ENCODE results near the gene MICU2.
"Not testable (repeated sequence)": the region's sequence is repeated elsewhere in the genome, so short reads cannot be mapped to it uniquely, and the experiment has no call there.

MICU2 gene

GRCh38 chr13:21594715-21595545 lies 9.0 kb downstream of the MICU2 start:
- DNase-seq: no peak

- not testable (repeated sequence) for DNase-seq
These were observed 13.1 kb downstream of the MICU2 start for GRCh38 chr13:21590665-21591456.

- no peak for DNase-seq
These were observed 13.7 kb downstream of the MICU2 start for GRCh38 chr13:21590231-21590630.

- DNase-seq: not testable (repeated sequence)
These were observed 14.5 kb downstream of the MICU2 start for GRCh38 chr13:21589510-21589909.

DNA sequence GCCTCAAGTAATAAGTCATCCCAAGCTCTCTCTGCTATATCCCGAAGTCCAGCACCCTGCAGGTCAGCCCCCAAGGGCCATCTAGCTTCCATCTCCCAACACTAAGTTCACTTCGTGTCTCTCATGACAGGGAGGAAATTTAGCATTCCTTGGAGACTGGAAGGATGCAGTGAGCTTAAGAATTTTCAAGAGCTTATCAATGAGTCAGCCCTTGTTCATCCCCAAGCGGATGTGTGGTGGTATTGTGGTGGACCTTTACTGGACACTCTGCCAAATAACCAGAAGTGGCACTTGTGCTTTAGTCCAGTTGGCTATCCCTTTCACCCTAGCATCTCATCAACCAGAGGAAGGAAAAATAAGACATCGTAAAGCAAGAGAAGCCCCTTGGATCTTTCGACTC lies 15.6 kb downstream of the MICU2 start:
- DNase-seq: not testable (repeated sequence)

GRCh38 chr13:21584973-21585592 lies 18.9 kb downstream of the MICU2 start:
- DNase-seq: no peak

GRCh38 chr13:21583478-21583877 lies 20.5 kb downstream of the MICU2 start:
- DNase-seq: no peak

DNA sequence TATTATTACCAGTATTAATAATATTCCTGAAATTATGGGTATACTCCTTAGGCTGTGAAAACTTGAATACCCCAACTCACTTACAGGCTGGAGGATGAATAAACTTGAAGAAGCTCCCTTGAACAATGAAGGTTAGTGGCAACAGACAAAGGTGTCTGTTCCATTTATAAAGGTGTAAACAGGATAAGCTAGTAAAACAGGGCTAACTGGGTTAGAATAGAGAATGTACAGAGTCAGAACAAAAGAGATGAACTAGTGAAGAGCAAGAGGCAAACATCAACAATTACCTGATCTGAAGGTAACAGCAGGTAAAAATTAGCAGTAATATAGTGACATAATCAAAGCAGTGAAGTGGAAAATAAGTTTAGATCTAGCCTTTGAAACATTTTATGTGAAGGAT lies 23.2 kb downstream of the MICU2 start:
- no peak for DNase-seq

DNA sequence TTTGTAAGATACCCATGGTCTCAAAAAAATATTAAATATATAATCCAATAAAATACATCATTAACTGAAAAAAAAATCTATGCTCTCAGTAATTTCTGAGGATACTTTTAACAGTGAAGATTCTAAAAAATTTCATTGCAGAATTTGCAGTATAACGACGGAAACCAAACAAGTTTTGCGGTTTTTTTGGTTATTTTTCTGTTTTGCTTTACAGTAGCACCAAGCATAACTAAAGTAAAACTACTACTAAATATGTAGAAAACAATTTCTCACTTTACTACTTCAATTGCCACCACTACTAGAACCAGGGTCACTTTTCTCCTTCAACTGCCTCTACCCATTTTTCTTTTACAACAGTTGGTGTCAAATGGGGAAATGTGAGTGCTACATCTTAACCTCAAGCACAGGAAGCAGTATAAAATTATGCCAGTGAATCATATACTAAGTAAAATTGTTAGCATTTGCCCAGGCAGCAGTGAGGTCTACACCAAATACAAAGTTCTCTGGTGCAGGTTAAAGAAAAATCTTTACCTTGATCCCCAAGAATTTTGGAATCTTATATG lies 24.1 kb downstream of the MICU2 start:
- no peak for DNase-seq

DNA sequence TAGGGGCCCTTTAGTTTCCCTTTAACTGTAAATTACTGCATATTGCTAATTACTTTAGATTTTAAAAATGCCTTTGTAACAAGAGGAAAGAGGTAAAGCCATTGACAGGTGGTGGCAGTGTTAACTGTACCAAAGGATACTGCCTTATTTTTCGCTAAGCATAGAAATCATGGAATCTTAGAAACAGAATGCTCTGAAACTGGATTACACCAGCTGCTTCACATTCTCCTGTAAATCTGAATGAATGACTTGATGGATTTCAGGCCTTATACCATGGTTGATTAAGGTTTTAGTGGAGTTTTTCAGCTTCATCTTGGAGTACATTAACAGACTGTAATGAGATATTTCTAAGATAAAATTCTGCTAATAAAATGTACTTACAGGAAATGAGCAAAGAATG lies 25.2 kb downstream of the MICU2 start:
- DNase-seq: no peak

DNA sequence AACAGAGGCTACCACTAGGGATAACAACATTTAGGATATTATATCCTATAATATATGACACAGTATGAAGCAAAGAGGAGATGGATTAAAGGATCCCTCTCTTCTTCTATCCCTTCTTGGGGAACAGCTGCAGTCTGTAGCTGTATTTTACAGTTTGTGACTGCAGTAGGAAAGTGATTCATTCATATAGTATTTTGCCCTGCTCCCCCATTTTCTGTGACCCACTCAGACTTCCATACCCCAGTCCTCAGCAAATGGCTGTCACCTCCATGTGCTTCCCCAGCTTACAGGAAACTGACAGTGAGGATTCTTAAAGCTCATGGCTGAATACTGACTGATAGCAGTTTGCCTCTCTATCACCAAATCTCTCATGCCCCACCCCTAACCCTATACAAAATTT lies 27.5 kb downstream of the MICU2 start:
- DNase-seq: no peak

- DNase-seq: no peak
These were observed 29.9 kb downstream of the MICU2 start for GRCh38 chr13:21573920-21574712.

- no peak for DNase-seq
These were observed 34.3 kb downstream of the MICU2 start for GRCh38 chr13:21569686-21570085.

DNA sequence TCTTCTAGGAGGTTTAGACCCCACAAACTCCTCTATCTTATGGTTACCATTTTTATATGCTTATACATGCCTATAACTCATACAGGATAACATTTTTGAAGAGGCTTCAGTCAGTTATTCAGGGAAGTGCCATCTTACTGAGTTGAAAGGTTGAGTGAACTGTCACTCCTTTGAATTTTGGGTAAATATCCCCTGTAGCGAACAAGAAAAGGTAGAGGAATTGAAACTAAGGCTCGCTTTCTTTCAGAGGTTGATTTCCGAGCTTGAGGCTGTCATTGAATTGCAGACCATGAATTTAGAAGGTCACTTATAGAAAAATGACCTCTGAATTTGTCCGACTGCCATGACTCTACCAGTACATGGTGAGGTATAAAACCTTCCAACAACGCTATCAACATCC lies 35.1 kb downstream of the MICU2 start:
- DNase-seq: no peak

- no peak for DNase-seq
These were observed 36.3 kb downstream of the MICU2 start for GRCh38 chr13:21567714-21568113.

DNA sequence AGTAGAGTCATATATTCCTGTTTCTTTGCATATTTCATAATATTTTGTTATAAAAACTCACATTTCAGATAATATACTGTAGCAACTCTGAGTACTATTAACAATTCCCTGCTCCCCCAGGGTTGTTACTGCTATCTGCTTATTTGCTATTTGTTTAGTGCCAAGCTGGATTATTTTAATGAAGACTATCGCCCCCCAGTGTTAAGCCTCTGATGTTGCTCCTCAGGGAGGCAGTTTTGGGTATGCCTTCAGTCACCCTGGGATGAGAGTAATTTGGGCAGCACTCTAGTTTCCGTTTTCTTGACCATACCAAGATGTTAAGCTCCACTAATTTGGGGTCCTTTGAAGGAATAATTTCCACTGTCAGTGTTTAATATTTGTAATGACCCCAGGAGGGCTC lies 46.0 kb downstream of the MICU2 start:
- no peak for DNase-seq

DNA sequence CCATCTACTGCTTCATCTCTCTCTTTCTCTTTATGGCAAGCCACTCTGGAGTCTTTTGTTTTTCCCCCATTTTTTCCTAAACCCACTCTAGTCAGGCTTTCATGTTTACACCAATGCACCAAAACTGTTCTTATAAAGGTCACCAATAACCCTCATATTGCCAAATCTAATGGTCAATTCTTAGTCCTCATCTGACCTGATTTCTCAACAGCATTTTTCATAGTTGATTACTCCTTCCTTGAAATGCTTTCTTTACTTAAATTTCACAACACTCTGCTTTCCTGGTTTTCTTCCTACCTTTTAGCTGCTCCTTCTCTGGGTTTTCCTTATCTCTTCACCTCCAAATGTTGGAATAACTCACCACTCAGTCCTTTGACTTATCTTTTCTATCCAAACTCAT lies 47.9 kb downstream of the MICU2 start:
- no peak for DNase-seq

DNA sequence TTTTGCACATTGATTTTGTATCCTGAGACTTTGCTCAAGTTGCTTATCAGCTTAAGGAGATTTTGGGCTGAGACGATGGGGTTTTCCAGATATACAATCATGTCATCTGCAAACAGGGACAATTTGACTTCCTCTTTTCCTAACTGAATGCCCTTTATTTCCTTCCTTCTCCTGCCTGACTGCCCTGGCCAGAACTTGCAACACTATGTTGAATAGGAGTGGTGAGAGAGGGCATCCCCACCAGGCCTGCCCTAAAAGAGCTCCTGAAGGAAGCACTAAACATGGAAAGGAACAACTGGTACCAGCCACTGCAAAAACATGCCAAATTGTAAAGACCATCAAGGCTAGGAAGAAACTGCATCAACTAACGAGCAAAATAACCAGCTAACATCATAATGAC lies 50.7 kb downstream of the MICU2 start:
- DNase-seq: not testable (repeated sequence)

DNA sequence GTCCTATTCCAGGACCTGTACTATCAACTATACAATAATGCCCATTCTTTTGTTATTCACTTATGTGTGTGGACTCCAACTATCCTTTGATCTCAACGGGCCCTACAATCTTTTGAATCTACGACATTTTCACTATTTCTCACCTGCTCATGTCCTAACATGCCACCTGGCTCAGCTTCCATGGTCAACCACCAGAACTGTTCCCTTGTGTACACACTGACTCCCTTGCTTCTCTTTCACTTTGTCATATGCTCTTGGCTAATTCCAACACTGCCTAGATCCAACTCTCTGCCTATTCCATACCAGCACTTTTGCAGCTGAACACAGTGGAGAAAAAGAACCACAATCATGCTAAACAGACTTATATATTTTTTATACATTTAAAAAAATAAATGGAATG lies 53.1 kb downstream of the MICU2 start:
- DNase-seq: no peak

DNA sequence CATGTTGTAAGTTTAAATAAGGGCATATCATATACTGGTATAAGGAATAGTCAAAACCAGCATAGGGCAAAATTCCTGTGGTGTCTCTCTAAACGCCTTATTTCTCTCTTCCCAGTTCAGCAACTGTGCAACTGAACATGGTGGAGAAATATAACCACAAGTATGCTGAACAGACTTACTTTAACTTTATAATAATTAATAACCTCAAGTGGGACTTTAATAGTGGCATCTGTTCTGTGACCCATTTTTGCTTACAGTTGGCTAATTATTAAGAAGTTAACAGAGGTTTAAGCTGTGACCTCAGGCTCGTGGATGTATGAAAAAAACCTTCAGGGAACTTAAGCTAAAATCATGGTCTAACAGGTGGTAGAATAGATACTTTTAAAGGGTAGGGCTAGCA lies 54.3 kb downstream of the MICU2 start:
- no peak for DNase-seq

DNA sequence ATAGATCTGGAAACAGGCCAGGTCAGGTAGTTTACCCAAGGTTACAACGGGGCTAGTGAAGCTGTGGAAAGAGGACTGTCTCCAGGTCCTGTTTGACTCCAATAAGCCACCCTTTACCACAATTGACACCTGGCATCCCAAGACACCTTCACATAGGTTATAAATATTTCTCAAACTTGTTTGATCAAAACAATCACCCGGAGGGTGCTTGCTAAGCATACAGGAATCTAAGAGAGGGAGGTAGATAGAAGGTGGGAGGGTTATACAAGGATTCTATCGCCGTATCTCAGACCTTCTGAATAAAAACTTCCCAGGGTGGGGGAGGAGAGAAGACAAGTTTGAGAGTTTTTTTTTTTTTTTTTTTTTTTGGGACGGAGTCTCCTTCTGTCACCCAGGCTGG lies 55.4 kb downstream of the MICU2 start:
- no peak for DNase-seq

- peak; percentile 45 for DNase-seq
These were observed 57.6 kb downstream of the MICU2 start for GRCh38 chr13:21546372-21546771.

DNA sequence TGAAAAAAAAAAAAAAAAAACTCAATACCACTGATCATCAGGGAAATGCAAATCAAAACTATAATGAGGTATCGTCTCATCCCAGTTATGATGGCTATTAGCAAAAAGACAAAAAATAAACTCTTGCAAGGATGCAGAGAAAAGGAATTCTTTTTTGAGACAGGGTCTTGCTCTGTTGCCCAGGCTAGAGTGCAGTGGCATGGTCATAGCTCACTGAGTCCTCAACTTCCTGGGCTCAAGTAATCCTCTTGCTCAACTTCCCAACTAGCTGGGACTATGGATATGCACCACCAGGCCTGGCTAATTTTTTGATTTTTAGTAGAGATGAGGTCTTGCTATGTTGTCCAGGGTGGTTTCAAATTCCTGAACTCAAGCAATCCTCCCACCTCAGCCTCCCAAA lies 59.5 kb downstream of the MICU2 start:
- DNase-seq: no peak

Measured in NCI-H524 treated with DMSO at 0.1 percent for 48 hours (cell line).